ENCODE data around the gene CYP4A11.
"Not testable (repeated sequence)": the region's sequence is repeated elsewhere in the genome, so short reads cannot be mapped to it uniquely, and the experiment has no call there.

The CYP4A11 gene

DNA sequence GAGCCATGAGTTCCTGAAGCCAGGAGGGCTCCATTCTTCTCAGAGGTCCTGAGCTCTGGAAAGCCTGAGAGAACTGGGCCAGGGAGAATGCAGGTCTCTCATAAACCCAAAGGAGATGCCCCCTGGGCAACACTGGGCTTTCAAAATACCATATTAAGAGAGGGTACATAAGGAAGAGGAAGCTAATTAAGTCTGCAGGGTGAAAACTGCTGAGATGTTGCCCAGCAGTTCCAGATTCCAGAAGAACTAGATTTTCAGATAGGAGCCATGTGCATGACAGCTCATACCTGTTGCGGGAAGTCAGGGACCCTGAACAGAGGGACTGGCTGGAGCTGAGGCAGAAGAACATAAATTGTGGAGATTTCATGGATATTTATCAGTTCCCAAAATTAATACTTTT is 40.9 kb downstream of the CYP4A11 start:
- Histone ChIP-seq H3K9me3 (ENCODE audit: control insufficient read depth, low read length) (no peaks in the 10 kb centered on the region), H3K9ac (ENCODE audit: low read length) (no peak overlapping the region), H3K36me3 (ENCODE audit: control insufficient read depth, insufficient read depth, low read length) (no peaks in the 10 kb centered on the region)

DNA sequence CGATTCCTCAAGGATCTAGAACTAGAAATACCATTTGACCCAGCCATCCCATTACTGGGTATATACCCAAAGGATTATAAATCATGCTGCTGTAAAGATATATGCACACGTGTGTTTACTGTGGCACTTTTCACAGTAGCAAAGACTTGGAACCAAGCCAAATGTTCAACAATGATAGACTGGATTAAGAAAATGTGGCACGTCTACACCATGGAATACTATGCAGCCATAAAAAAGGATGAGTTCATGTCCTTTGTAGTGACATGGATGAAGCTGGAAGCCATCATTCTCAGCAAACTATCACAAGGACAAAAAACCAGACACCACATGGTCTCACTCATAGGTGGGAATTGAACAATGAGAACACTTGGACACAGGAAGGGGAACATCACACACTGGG is 59.6 kb downstream of the CYP4A11 start:
- H3K4me1 ChIP-seq (ENCODE audit: control insufficient read depth, insufficient read depth, low read length); H3K27me3 ChIP-seq (ENCODE audit: control insufficient read depth, insufficient read depth, low read length); H3K9ac ChIP-seq (ENCODE audit: low read length); H3K4me3 ChIP-seq (ENCODE audit: low read length); H3K9me3 ChIP-seq (ENCODE audit: control insufficient read depth, low read length); H3K36me3 ChIP-seq (ENCODE audit: control insufficient read depth, insufficient read depth, low read length): not testable (repeated sequence)

More for the DNA sequence above, 40.9 kb downstream of the CYP4A11 start:
- Histone ChIP-seq H3K27me3 (ENCODE audit: control insufficient read depth, insufficient read depth, low read length) (no peaks in the 10 kb centered on the region), H3K4me1 (ENCODE audit: control insufficient read depth, insufficient read depth, low read length) (peaks cover 12% of the 10 kb centered on the region), H3K4me3 (ENCODE audit: low read length) (no peak overlapping the region)
